Endothelial cell of umbilical vein (primary cell): ENCODE measurements around the gene ITGB8. TPM values are rescaled to one million over a fixed set of nuclear protein-coding genes. Genes with fewer than 3 reads are reported as not detected.

Experiments
- BruUV-seq: library from RNA; stranded (reverse); fragments of 400-500 nt; replicated peaks from 2 replicates; lab custom pipeline; 2021; lab: Mats Ljungman, UMichigan
- CTCF ChIA-PET: fragments of 300-600, 350-600 bp; sonication (Branson Sonifier 250); formaldehyde crosslinking; loops from one replicate; lab custom pipeline; 2021; ENCODE audit warnings: antibody characterized with exemption, inconsistent platforms; lab: Charles Lee
- POLR2A ChIA-PET: fragments of 300-600, 350-600 bp; sonication (Branson Sonifier 250); formaldehyde crosslinking; loops from one replicate; lab custom pipeline; 2021; ENCODE audit warnings: antibody characterized with exemption, inconsistent platforms; lab: Charles Lee
- DNase-seq: peaks from one replicate; pipeline ENCODE4 v3.0.0-alpha.2; 2011; ENCODE audit warnings: low read depth, low spot score
- FAIRE-seq: peaks from 2 replicates; lab custom pipeline; 2011; peaks lifted over from hg19 to GRCh38; lab: Jason Lieb, UNC
- H2AFZ ChIP-seq: 2 replicates; pipeline ENCODE4 v1.6.0; 2012; ENCODE audit warnings: low read depth, low read length, control low read depth, inconsistent platforms
- H3K27ac ChIP-seq: 2 replicates; pipeline ENCODE4 v1.5.1; 2011; ENCODE audit warnings: low read depth, mild to moderate bottlenecking, control low read depth, low read length, moderate library complexity; ENCODE audit not compliant: insufficient read depth
- H3K27me3 ChIP-seq, 2 experiments: 2 replicates each; pipeline versions ENCODE4 v1.6.0 to v1.6.1; 2011; ENCODE audit warnings: low read length in 2 of 2, mixed read lengths in 1 of 2; ENCODE audit not compliant: control insufficient read depth in 2 of 2, insufficient read depth in 2 of 2
- H3K36me3 ChIP-seq, 2 experiments: 2 replicates in 1 of 2; 3 replicates in 1 of 2; pipeline ENCODE4 v1.5.1; 2011; ENCODE audit warnings: low read length in 2 of 2, mild to moderate bottlenecking in 1 of 2, moderate library complexity in 1 of 2; ENCODE audit not compliant: control insufficient read depth in 2 of 2, insufficient read depth in 2 of 2; ENCODE audit errors: extremely low read depth in 1 of 2
- H3K4me1 ChIP-seq: 3 replicates; pipeline ENCODE4 v1.5.1; 2011; ENCODE audit warnings: mild to moderate bottlenecking, low read length; ENCODE audit not compliant: control insufficient read depth, insufficient read depth; ENCODE audit errors: extremely low read depth
- H3K4me2 ChIP-seq: 2 replicates; pipeline ENCODE4 v1.6.1; 2011; ENCODE audit warnings: low read length, control low read depth, mixed read lengths; ENCODE audit not compliant: insufficient read depth
- H3K4me3 ChIP-seq, 3 experiments: fragments of 200-600 bp in 1 of 3; sonication (generic), shearing (Covaris generic) in 1 of 3; replicated peaks in 1 of 3; 2 replicates each; pipeline ENCODE4 v1.5.1; 2011 to 2016; ENCODE audit warnings: control low read depth in 3 of 3, low read length in 3 of 3, mild to moderate bottlenecking in 2 of 3, inconsistent platforms in 1 of 3, low read depth in 1 of 3, moderate library complexity in 1 of 3; ENCODE audit not compliant: insufficient read depth in 1 of 3
- H3K79me2 ChIP-seq: 2 replicates; pipeline ENCODE4 v1.6.0; 2012; ENCODE audit warnings: low read length, inconsistent platforms; ENCODE audit not compliant: control insufficient read depth, insufficient read depth
- H3K9ac ChIP-seq: replicated peaks from 2 replicates; pipeline ENCODE3; 2011; ENCODE audit warnings: low read length, control low read depth; ENCODE audit not compliant: insufficient read depth; ENCODE audit errors: extremely low read depth
- H3K9me1 ChIP-seq: replicated peaks from 3 replicates; pipeline ENCODE4 v1.6.0; 2011; ENCODE audit warnings: mild to moderate bottlenecking, low read length; ENCODE audit not compliant: control insufficient read depth, insufficient read depth; ENCODE audit errors: extremely low read depth
- H3K9me3 ChIP-seq: replicated peaks from 2 replicates; pipeline ENCODE4 v1.5.1; 2012; ENCODE audit warnings: low read length, inconsistent platforms; ENCODE audit not compliant: control insufficient read depth, insufficient read depth
- H4K20me1 ChIP-seq: replicated peaks from 2 replicates; pipeline ENCODE3; 2011; ENCODE audit warnings: mild to moderate bottlenecking, low read length; ENCODE audit not compliant: control insufficient read depth, insufficient read depth; ENCODE audit errors: extremely low read depth
- CTCF ChIP-seq, 2 donors: IDR thresholded peaks; 1 replicate in 1 of 2; 2 replicates in 1 of 2; pipeline ENCODE4 v1.5.1; 2011; ENCODE audit warnings: low read length in 2 of 2, mild to moderate bottlenecking in 2 of 2, moderate library complexity in 2 of 2, control low read depth in 1 of 2, inconsistent platforms in 1 of 2, low read depth in 1 of 2; ENCODE audit not compliant: insufficient read depth in 1 of 2; ENCODE audit errors: extremely low read depth in 1 of 2
- EZH2 ChIP-seq: IDR thresholded peaks from 2 replicates; pipeline ENCODE4 v1.6.1; 2012; ENCODE audit warnings: borderline replicate concordance, low read depth, mild to moderate bottlenecking, moderate library complexity, low read length, inconsistent platforms; ENCODE audit not compliant: severe bottlenecking
- FOS ChIP-seq: IDR thresholded peaks from 2 replicates; pipeline ENCODE4 v1.6.1; 2011; ENCODE audit warnings: mild to moderate bottlenecking, low read length, moderate library complexity, borderline replicate concordance; ENCODE audit not compliant: insufficient read depth
- GATA2 ChIP-seq: IDR thresholded peaks from 2 replicates; pipeline ENCODE4 v1.7.0; 2011; ENCODE audit warnings: low read depth, mild to moderate bottlenecking, moderate library complexity, mixed read lengths, low read length; ENCODE audit not compliant: insufficient read length, insufficient read depth
- JUN ChIP-seq: IDR thresholded peaks from 2 replicates; pipeline ENCODE4 v1.6.1; 2011; ENCODE audit warnings: borderline replicate concordance, low read depth; ENCODE audit not compliant: insufficient read length, insufficient read depth
- MAX ChIP-seq: IDR thresholded peaks from 2 replicates; pipeline ENCODE4 v1.6.1; 2011; ENCODE audit not compliant: insufficient read depth, insufficient read length
- MYC ChIP-seq: IDR thresholded peaks from one replicate; pipeline ENCODE4 v1.6.1; 2011; ENCODE audit warnings: mild to moderate bottlenecking, low read depth, low read length
- POLR2A ChIP-seq: IDR thresholded peaks from 2 replicates; pipeline ENCODE4 v1.6.1; 2012; ENCODE audit warnings: low read depth, mild to moderate bottlenecking, control low read depth, low read length
- POLR2AphosphoS5 ChIP-seq: IDR thresholded peaks from 2 replicates; pipeline ENCODE4 v1.6.1; 2012; ENCODE audit warnings: low read depth, mild to moderate bottlenecking, control low read depth, low read length, moderate library complexity; ENCODE audit not compliant: insufficient read depth
- dilution Hi-C: fragments of 300-500 bp; cut with MboI; formaldehyde crosslinking; loops from one replicate; pipeline ENCODE4 v1.15.0; 2019; ENCODE audit warnings: low sequenced_read_pairs; ENCODE audit not compliant: extremely low pct_ligation_motif_present
- intact Hi-C: fragments of 100-400 bp; cut with micrococcal nuclease; formaldehyde crosslinking; loops from one replicate; pipeline ENCODE4 v1.10.0; 2022
- polyA plus RNA-seq, 4 experiments: library from polyadenylated mRNA; depleted of rRNA in 3 of 4; stranded (reverse) in 3 of 4; unstranded in 1 of 4; fragments of >200 nt; gene quantifications; 2 replicates each; pipeline versions ENCODE4 v1.2.1 to v1.2.3, GENCODE V29; 2011 to 2012; ENCODE audit warnings: missing spikeins in 1 of 4
- total RNA-seq: library from RNA; stranded (reverse); gene quantifications from 2 replicates; pipeline ENCODE4 v1.2.3, GENCODE V29; 2021

ITGB8 gene
- total and polyA plus RNA-seq, 2 donors (not counting 3 experiments of a cell fraction or from before 2014, with no cell fraction given), result 2.9 to 8.2 TPM

- intact Hi-C loops (no loop called here), dilution Hi-C loops (no loop called here)
- Histone ChIP-seq H3K27ac (no peak overlapping the region), H2AFZ (no peak overlapping the region), H3K4me2 (no peak overlapping the region), H4K20me1 (no peaks in the 10 kb centered on the region), H3K36me3 (no peaks in the 10 kb centered on the region), H3K9me3 (no peaks in the 10 kb centered on the region), H3K27me3 (no peaks in the 10 kb centered on the region), H3K79me2 (no peaks in the 10 kb centered on the region), H3K9ac (no peak overlapping the region), H3K4me3 (no peak overlapping the region), H3K9me1 (no peaks in the 10 kb centered on the region), H3K4me1 (no peaks in the 10 kb centered on the region)
- no TSS peak for BruUV-seq
- no peak for TF ChIP-seq MAX
- TF ChIP-seq EZH2, result no peak
- no peak for TF ChIP-seq POLR2AphosphoS5
- TF ChIP-seq JUN, result no peak
- no peak for TF ChIP-seq CTCF (IDR thresholded peaks at IDR 0.05; ENCODE audit: extremely low read depth in 1 of 2, insufficient read depth in 1 of 2, low read depth in 1 of 2, low read length in 2 of 2)
- TF ChIP-seq GATA2, result no peak
- no peak for TF ChIP-seq POLR2A
- no peak for TF ChIP-seq MYC
- TF ChIP-seq FOS, result no peak
- POLR2A ChIA-PET, result no interaction called here
- CTCF ChIA-PET, result no interaction called here
- DNase-seq (no peak), FAIRE-seq (no peak)
Observed at GRCh38 chr7:20284003-20284770, 46.5 kb upstream of the ITGB8 start.
